Brain microvascular endothelial cell (primary cell): ENCODE results near the gene CC2D2A.

Experiments
- DNase-seq: peaks from one replicate; pipeline ENCODE4 v3.0.0-alpha.2; 2020
- H3K27ac ChIP-seq: fragments of 250-450 bp; sonication (Bioruptor Pico); 2 replicates; pipeline ENCODE4 v1.5.1; 2020; ENCODE audit warnings: mild to moderate bottlenecking, moderate library complexity
- H3K27me3 ChIP-seq: fragments of 250-450 bp; sonication (Bioruptor Pico); replicated peaks from 2 replicates; pipeline ENCODE4 v1.5.1; 2020; ENCODE audit warnings: mild to moderate bottlenecking
- H3K36me3 ChIP-seq: fragments of 250-450 bp; sonication (Bioruptor Pico); replicated peaks from 2 replicates; pipeline ENCODE4 v1.5.1; 2020; ENCODE audit warnings: mild to moderate bottlenecking
- H3K4me3 ChIP-seq: 2 replicates; pipeline ENCODE4 v1.5.1; 2011; ENCODE audit warnings: low read depth, mild to moderate bottlenecking, control low read depth, low read length, moderate library complexity
- in situ Hi-C: cut with HindIII; loops from 2 replicates; pipeline ENCODE4 v1.10.0; 2017; ENCODE audit warnings: low sequenced_read_pairs, low pct_ligation_motif_present
- TF ChIP-seq, protein P1 (sequence below): IDR thresholded peaks from 2 replicates; pipeline ENCODE4 v1.5.1; 2011; ENCODE audit warnings: low read depth, mild to moderate bottlenecking, moderate library complexity, low read length, control low read depth, inconsistent platforms; ENCODE audit errors: missing control alignments

The CC2D2A gene

DNA sequence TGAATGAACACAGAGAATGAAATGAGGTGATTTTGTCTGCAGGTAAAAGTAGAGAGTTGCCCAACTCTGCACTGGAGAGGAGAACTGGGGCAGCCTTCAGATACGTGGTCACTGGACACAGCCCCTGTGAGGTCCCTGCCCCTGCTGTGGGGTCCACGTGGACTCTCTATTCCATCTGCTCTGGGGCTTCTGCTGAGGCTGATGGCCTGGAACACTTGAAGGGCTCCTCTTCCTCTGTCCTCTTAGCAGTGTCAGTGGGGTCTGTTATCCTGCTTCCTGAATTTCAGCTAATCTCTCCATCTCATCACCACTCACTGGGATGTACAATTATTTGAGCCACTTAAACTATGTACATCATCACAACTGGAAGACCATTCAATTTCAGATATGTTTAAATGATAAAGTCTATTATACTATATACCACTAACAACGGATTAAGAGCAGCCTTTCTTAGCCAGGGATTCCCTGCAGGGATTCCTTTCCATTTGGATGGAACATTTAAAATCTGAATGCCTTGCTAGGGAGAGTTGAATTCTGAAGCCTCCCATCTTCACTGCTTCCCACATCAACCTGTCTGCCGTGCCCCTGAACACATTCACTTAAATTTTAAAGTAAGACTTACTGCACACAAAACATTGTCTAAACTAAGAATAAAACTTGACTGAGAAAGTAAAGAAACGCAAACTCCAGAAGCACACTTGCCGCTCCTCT is 74.0 kb downstream of the CC2D2A start:
- TF ChIP-seq, protein P1, sequence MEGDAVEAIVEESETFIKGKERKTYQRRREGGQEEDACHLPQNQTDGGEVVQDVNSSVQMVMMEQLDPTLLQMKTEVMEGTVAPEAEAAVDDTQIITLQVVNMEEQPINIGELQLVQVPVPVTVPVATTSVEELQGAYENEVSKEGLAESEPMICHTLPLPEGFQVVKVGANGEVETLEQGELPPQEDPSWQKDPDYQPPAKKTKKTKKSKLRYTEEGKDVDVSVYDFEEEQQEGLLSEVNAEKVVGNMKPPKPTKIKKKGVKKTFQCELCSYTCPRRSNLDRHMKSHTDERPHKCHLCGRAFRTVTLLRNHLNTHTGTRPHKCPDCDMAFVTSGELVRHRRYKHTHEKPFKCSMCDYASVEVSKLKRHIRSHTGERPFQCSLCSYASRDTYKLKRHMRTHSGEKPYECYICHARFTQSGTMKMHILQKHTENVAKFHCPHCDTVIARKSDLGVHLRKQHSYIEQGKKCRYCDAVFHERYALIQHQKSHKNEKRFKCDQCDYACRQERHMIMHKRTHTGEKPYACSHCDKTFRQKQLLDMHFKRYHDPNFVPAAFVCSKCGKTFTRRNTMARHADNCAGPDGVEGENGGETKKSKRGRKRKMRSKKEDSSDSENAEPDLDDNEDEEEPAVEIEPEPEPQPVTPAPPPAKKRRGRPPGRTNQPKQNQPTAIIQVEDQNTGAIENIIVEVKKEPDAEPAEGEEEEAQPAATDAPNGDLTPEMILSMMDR = no peak
- DNase-seq = no peak
- in situ Hi-C loops = no loop called here
- no peaks in the 10 kb centered on the region for H3K27me3 ChIP-seq
- no peaks in the 10 kb centered on the region for H3K36me3 ChIP-seq
- no peak overlapping the region for H3K4me3 ChIP-seq
- no peak overlapping the region for H3K27ac ChIP-seq

DNA sequence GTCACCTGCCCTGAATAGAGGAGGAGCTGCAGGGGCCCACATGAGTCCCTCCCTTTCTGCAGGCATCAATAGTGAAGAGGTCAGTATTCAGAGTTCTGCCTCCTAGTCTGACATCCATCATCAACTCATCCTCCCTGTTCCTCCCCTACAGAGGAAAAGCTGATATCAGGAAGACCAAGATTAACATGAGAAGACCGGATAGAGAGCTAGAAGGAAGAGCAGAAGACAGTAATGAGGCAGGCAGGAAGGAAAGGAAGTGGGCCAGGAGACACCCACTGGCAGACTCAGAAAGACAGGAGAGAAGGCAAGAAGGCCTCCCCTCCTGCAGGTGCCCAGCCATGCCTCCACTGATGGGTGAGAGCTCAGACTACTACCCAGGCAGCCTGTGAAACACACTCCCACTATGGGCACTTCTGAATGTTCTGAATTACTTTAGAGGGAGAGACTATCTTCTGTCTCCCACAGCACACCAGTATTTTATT is 74.6 kb downstream of the CC2D2A start:
- in situ Hi-C loops = no loop called here
- Histone ChIP-seq H3K27ac (no peak overlapping the region), H3K36me3 (peaks cover 2% of the 10 kb centered on the region), H3K4me3 (no peak overlapping the region), H3K27me3 (no peaks in the 10 kb centered on the region)
- TF ChIP-seq, protein P1 = no peak
- no peak for DNase-seq

DNA sequence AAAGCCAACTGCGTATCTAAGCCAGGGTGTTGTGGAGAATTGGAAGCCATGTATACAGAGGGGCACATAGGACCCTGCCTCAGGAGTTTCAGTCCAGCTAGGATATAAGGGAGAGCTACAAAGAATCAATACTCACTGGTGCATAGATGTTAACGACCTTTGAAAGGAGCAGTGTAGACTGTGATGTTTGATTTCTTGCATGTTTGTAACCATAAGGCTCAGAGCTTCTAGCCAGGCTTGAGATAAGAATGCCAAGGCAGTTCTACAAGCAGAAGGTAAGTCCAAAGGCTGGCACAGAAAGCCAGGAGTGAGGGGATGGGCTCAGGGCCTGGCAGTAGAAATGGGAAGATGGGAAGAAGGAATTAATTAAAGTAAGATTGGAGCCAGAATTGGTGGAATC is 75.7 kb downstream of the CC2D2A start:
- TF ChIP-seq, protein P1 = no peak
- peaks cover 2% of the 10 kb centered on the region for H3K36me3 ChIP-seq
- H3K4me3 ChIP-seq = no peak overlapping the region
- no peaks in the 10 kb centered on the region for H3K27me3 ChIP-seq
- in situ Hi-C loops = no loop called here
- no peak for DNase-seq
- H3K27ac ChIP-seq = no peak overlapping the region

DNA sequence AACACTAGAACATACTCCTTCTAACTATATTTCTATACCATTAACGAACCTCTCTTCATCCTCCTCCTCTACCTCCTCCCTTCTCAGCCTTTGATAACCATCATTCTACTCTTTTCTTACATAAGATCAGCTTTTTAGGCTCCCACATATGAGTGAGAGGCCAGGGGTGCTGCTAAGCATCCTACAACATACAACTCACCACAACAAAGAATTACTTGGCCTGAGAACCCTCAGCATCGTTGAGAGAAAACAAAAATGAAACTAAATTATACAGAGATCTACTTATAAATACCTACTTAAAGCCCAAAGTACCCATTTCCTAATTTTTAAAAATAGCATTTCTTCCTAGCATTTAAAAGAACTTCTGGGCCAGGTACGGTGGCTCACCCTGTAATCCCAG is 77.7 kb downstream of the CC2D2A start:
- H3K4me3 ChIP-seq = no peak overlapping the region
- DNase-seq = no peak
- H3K27me3 ChIP-seq = no peaks in the 10 kb centered on the region
- in situ Hi-C loops = no loop called here
- H3K36me3 ChIP-seq = peaks cover 2% of the 10 kb centered on the region
- no peak overlapping the region for H3K27ac ChIP-seq
- TF ChIP-seq, protein P1 = no peak

DNA sequence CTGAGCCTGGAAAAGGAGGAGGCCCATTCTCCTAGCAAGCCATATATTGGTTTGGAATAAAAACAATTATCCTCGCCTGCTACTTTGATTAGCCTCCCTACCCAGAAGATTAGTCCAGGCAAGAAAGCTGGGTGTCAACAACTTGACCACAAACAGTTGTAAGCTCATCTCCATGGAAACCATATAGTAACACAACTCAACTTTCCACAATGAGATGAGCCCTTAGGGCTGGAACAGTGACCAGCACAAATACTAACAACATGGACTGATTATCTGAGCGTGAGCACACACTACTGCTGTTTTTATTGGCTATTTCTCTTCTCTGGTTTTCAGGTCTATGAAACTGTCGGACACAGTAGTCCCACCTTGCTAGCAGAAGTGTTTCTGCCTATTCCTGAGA is 80.8 kb downstream of the CC2D2A start:
- DNase-seq = no peak
- TF ChIP-seq, protein P1 = no peak
- H3K4me3 ChIP-seq = no peak overlapping the region
- H3K27me3 ChIP-seq = no peaks in the 10 kb centered on the region
- in situ Hi-C loops = no loop called here
- H3K36me3 ChIP-seq = peaks cover 10% of the 10 kb centered on the region
- no peak overlapping the region for H3K27ac ChIP-seq
